Astrocyte of the spinal cord (primary cell): ENCODE measurements around the gene ADGRV1.

Source experiments
- DNase-seq: peaks from one replicate; pipeline ENCODE4 v3.0.0; 2011; ENCODE audit warnings: low read depth, low spot score
- H3K4me3 ChIP-seq: 2 replicates; pipeline ENCODE4 v1.5.1; 2011; ENCODE audit warnings: low read depth, mild to moderate bottlenecking, low read length, moderate library complexity
- in situ Hi-C: cut with HindIII; loops from 2 replicates; pipeline ENCODE4 v1.10.0; 2017; ENCODE audit warnings: low sequenced_read_pairs
- TF ChIP-seq, protein P1 (sequence below): IDR thresholded peaks from 2 replicates; pipeline ENCODE4 v1.5.1; 2012; ENCODE audit warnings: low read depth, mild to moderate bottlenecking, low read length, inconsistent platforms

ADGRV1 gene

DNA sequence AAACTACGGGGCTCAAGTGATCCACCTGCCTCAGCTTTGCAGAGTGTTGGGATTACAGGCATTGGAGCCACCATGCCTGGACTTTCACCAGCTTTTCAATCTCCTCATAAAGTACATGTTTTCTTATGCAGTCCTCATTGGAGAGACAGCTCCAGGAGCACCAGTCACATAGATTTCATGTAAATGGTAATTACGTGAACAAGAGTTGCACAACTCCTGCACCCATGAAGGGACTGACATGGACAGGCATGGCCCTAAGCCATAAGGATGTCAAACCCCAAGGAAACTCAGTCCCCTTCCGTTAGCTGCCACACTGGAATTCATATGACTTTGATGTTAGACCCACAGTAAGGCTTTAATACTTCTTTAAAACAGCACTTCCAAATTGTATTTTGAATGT lies 7.6 kb upstream of the ADGRV1 start:
- DNase-seq = no peak
- TF ChIP-seq, protein P1, sequence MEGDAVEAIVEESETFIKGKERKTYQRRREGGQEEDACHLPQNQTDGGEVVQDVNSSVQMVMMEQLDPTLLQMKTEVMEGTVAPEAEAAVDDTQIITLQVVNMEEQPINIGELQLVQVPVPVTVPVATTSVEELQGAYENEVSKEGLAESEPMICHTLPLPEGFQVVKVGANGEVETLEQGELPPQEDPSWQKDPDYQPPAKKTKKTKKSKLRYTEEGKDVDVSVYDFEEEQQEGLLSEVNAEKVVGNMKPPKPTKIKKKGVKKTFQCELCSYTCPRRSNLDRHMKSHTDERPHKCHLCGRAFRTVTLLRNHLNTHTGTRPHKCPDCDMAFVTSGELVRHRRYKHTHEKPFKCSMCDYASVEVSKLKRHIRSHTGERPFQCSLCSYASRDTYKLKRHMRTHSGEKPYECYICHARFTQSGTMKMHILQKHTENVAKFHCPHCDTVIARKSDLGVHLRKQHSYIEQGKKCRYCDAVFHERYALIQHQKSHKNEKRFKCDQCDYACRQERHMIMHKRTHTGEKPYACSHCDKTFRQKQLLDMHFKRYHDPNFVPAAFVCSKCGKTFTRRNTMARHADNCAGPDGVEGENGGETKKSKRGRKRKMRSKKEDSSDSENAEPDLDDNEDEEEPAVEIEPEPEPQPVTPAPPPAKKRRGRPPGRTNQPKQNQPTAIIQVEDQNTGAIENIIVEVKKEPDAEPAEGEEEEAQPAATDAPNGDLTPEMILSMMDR = no peak
- in situ Hi-C loops = no loop called here
- H3K4me3 ChIP-seq = no peak overlapping the region

DNA sequence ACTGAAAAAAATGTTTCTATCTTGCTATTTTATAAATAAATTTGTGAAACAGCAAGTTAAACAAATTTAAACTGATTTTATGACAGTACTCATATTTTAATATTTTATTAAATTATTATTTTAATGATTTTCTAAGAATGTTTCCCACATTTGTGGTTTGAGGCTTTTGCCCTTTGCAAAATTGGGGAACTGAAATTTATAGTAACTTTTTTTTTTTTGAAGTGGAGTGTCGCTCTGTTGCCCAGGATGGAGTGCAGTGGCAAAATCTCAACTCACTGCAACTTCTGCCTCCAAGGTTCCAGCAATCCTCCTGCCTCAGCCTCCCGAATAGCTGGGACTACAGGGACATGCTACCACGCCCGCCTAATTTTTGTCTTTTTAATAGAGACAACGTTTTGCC lies 7.2 kb upstream of the ADGRV1 start:
- TF ChIP-seq, protein P1 = no peak
- in situ Hi-C loops = no loop called here

DNA sequence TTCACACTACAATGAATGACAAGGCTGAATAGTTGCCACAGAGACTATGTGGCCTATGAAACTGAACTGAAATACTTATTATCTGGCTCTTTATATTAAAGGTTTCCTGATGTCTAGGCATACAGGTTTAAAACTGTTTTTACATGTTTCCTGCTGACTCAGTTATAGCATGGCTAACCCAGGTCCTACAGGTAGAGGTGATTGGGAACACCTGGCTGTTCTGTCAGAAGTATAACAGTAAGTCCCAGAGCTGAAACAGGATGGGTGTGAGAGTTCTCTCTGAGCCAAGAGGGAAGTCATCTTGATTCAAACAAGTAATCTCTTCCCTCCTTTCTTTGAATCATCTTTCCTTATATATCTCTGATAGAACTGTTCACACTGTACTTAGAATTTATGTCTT lies 4.9 kb upstream of the ADGRV1 start:
- DNase-seq = no peak
- H3K4me3 ChIP-seq = no peak overlapping the region
- in situ Hi-C loops = no loop called here
- TF ChIP-seq, protein P1 = no peak

More for the DNA sequence above, 7.2 kb upstream of the ADGRV1 start:
- H3K4me3 ChIP-seq = no peak overlapping the region
- no peak for DNase-seq

DNA sequence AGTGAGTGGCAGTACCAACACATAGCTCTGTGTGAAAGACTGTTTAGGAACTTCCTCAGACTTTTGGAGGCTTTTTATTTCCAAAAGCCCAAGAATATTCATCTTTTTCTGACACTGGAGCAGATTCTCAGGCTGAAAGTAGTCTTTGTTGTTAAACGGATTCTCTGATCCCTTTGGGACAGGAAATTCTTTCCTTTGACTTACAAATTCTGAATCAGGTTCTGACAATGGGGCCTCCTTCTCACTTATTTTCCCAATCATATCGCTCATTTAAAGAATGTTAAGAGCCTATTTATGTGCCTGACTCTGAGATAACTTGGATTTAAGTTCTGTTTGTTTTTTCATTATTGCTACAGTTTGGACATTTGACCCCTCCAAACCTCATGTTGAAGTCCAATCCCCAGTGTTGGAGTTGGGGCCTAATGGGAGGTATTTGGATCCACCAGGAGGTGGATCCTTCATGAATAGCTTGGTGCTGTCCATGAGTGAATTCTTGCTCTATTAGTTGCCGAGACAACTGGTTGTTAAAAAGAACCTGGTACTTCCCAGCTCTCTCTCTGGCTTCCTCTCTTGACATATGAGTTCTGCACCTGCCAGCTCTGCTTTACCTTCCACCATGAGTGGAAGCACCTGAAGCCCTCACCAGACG lies 4.1 kb upstream of the ADGRV1 start:
- no peak overlapping the region for H3K4me3 ChIP-seq
- in situ Hi-C loops = no loop called here
- DNase-seq = no peak
- TF ChIP-seq, protein P1 = no peak

DNA sequence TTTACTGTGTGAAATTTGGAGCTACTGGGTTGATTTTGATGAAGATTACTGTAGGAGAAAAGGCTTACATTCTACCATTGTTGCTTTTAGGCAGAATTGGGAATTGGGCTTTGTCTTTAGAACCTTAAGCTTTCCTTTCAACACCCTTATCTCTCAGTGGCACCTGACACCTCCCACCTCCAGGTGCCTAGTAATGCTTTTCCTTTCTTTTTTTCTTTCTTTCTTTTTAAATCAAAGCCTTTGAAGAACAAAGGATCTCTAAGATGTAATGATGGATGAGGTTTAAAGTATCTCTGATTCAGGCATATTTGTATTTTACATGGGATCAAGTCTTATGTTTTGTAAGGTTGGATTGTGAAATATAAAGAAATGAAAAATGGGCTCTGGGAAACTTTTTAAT lies 2.9 kb upstream of the ADGRV1 start:
- TF ChIP-seq, protein P1 = no peak
- in situ Hi-C loops = no loop called here
- no peak overlapping the region for H3K4me3 ChIP-seq
- DNase-seq = no peak

DNA sequence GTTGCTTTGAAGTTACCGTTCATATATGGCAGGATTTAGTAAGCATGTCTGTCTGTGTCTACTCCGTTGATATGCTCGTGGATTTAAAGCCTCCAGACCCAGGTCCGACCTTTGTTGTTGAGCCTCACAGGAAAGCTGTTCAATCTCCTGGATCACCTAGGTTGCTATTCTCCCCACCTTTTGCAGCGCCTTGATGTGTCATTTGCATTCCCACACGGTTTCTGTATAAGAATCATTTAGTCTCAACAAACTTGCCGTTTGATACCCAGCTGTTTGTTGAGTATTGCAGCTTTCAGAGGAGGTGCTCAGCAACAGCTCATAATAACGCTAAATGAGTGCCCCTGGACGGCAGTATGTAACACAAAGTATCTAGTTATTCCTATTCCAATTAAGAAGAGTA lies 1.2 kb upstream of the ADGRV1 start:
- no peak overlapping the region for H3K4me3 ChIP-seq
- no peak for DNase-seq
- in situ Hi-C loops = no loop called here
- TF ChIP-seq, protein P1 = no peak

DNA sequence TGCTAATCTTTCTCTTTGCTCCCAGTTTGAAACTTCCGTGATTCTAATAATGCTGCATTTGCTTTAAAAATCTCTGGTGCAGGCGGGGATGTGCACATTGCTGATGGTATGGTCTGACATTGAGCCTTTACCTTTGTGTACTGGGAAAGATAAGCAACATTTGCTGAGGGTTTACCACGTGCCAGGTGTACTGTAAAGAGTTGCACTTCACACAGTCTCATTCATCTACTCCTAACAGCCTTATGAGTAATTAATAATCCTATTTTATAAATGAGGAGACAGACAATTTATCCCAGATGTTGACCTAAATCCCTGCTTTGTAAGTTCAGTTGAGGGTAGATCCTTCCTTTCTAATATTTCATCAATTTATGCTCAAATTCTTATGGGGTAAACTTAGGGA lies 726 bp upstream of the ADGRV1 start:
- peak overlapping the region; percentile 42 for H3K4me3 ChIP-seq
- DNase-seq = no peak

More for the DNA sequence above, 726 bp upstream of the ADGRV1 start:
- TF ChIP-seq, protein P1 = no peak
- in situ Hi-C loops = no loop called here
